ENCODE results near the gene MIF4GD. TPM values are rescaled to one million over a fixed set of nuclear protein-coding genes. Genes with fewer than 3 reads are reported as not detected.

The MIF4GD gene
- total RNA-seq, 1 experiment from 2014 or later = 20.8 TPM

- in situ Hi-C loops (cut with HindIII; ENCODE audit: low pct_unique_long_range_greater_than_20kb, low sequenced_read_pairs) = no loop called here
- no peak for DNase-seq (ENCODE audit: low read depth, low spot score)
Observed at GRCh38 chr17:75242461-75243042, 28.5 kb downstream of the MIF4GD start.

DNA sequence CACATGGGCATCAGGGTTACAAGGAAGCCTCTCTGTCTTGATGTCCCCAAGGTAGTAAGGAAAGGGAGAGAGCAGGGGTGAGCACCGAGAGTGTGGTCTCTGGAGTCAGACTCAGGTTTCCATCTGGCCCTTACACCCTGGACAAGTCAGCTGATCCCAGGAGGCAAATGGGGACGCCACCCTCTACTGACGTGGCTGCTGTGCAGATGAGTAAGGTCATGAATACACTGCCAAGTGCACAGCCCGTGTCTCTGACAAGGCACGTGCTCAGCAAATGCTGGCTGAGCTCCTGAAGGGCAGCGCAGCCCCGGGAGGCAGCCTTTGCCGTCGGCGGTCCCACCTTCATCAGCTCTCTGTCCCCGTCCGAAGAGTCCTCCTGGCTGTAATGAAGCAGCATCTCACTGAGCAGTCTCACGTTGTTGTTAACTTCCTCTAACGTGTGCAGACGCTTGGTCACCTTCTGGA, 29.0 kb downstream of the MIF4GD start:
- no peak for DNase-seq (ENCODE audit: low read depth, low spot score)
- in situ Hi-C loops (cut with HindIII; ENCODE audit: low pct_unique_long_range_greater_than_20kb, low sequenced_read_pairs) = no loop called here

GRCh38 chr17:75241502-75241901, 29.5 kb downstream of the MIF4GD start:
- no peak for DNase-seq (ENCODE audit: low read depth, low spot score)
- in situ Hi-C loops (cut with HindIII; ENCODE audit: low pct_unique_long_range_greater_than_20kb, low sequenced_read_pairs) = no loop called here

- DNase-seq (ENCODE audit: low read depth, low spot score) = no peak
- in situ Hi-C loops (cut with HindIII; ENCODE audit: low pct_unique_long_range_greater_than_20kb, low sequenced_read_pairs) = no loop called here
Observed at GRCh38 chr17:75241143-75241430, 29.9 kb downstream of the MIF4GD start.

DNA sequence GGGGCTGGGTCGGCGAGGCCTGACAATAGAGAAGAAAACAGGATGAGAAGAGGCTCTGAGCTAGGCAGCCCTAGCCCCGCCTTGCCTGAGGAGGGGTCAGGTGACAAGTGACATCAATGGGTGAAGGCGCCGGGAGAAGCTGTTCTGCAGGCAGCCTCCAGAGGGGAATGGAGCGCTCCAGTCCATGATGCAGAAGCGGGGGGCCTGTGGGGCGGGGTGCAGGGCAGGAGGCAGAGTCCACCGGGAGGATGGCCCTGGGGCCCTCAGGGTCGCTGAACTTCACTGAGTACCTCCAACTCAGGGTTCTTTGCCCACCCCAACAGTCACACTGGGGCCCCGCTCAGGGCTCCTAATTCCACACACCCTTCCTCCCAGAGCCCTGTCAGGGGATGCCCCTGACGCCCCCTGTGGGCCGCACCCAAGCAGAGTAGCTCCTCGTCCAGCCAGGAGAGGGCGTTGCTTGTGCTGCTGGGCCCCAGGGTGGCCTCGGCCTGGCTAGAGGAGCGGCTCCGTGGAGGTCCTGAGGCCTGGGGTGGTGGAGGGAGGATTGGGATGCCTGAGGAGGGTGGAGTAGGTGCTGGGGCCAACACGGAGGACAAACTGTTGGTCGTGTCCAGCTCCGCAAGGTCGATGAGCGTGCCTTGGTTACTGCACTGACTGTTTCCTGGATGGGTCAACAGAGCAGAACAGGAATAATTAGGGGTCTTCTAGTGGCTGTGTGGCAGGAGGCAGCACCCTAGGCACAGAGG, 30.5 kb downstream of the MIF4GD start:
- in situ Hi-C loops (cut with HindIII; ENCODE audit: low pct_unique_long_range_greater_than_20kb, low sequenced_read_pairs) = no loop called here

DNA sequence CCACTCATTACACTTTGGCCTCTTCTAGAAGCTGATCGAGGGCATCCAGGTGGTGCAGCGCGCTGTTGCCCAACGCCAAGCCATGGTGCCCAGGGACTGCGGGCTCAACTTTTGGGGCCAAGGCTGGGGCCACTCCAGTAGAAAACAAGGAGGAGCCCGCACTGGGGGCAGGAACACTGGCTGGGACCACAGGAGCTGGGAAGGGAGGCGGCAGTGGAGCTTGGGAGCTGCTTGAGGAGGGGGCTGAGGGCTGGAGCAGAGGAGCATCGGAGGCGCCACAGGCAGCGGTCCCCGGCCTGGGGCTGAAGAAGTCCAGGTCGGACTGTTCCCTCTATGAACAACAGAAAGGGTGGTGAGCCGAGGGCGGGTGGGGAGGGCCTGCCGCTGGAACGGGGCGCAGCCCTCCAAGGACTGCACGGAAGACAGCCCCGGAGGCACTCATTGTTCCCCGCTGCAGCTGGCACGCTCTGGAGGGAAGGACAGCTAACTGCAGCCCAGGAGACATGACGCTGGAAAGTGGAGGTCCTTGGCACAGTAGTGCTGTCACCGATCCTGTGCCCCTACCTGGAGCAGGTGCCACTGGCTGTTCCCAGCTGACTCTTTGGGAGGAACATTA, 31.1 kb downstream of the MIF4GD start:
- in situ Hi-C loops (cut with HindIII; ENCODE audit: low pct_unique_long_range_greater_than_20kb, low sequenced_read_pairs) = no loop called here
- no peak for DNase-seq (ENCODE audit: low read depth, low spot score)

More for the DNA sequence above, 30.5 kb downstream of the MIF4GD start:
- DNase-seq (ENCODE audit: low read depth, low spot score) = peak; percentile 81

DNA sequence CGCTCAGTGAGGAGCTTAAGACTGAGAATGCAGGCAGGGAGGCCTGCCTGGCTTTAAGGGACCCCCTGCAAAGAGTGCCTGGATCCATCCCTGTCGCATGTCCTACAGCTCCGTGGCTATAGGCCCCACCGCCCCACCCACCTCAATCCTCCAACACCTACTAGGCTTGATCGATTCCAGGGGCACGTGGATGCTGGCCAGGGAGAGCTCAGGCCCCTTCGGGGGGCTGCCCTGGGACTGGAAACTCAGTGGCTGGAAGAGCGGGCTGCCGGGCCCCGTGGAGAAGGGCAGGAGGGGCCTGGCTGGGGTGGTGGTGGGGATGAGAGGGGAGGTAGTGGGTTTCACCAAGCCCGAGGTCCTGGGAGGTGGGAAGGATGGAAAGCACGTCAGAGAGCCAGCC, 31.8 kb downstream of the MIF4GD start:
- no peak for DNase-seq (ENCODE audit: low read depth, low spot score)
- in situ Hi-C loops (cut with HindIII; ENCODE audit: low pct_unique_long_range_greater_than_20kb, low sequenced_read_pairs) = no loop called here

DNA sequence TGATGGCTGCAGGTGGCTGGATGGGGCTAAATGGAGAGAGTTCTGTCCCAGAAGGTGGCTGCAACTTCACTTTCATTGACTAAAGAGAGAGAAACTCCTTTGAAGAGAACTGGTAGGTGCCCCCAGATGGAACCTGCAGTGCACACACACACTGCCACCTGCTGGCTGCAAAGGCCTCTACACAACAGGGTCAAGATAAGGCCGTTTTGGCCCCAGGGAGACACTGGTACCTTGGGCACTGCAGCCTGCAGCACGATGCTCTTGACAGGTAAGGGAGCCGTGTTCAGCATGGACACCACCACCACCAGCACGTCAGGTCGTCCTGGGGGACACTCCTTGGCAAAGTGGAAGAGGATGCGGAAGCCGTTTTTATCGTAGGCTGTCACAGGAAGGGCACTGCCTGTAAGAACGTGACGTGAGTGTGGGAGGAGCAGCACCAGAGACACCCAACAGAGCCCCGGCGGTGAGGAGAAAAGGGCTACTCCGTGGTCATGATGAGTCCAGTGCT, 32.3 kb downstream of the MIF4GD start:
- in situ Hi-C loops (cut with HindIII; ENCODE audit: low pct_unique_long_range_greater_than_20kb, low sequenced_read_pairs) = no loop called here
- DNase-seq (ENCODE audit: low read depth, low spot score) = peak; percentile 87

DNA sequence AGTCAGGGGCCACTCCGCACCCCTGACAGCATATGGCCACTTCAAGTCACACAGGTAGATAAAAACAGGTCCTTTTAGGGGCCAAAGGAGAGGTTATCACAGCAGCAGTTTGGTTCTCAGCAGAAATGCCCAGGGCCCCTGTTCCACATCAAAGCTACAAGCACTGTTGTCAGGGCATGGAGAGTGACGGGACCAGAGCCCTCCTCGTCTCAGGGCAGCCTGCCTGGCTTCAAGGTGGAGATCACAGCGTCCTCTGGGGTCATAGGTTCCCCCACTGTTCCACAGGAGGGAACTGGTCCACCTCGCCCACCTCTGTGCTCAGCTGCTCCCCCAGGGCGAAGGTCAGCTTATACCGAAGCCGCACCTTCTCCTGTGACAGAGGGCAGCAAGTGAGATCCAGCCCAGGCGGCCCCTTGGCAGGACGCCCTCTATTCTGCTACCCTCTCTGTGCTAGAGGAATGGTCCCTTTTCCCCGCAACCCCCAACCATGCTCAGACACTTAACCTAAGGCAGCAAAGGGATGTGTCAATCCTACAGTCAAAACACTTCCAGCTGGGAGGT, 32.9 kb downstream of the MIF4GD start:
- DNase-seq (ENCODE audit: low read depth, low spot score) = no peak
- in situ Hi-C loops (cut with HindIII; ENCODE audit: low pct_unique_long_range_greater_than_20kb, low sequenced_read_pairs) = no loop called here

GRCh38 chr17:75237100-75238014, 33.7 kb downstream of the MIF4GD start:
- in situ Hi-C loops (cut with HindIII; ENCODE audit: low pct_unique_long_range_greater_than_20kb, low sequenced_read_pairs) = no loop called here
- no peak for DNase-seq (ENCODE audit: low read depth, low spot score)

- DNase-seq (ENCODE audit: low read depth, low spot score) = no peak
- in situ Hi-C loops (cut with HindIII; ENCODE audit: low pct_unique_long_range_greater_than_20kb, low sequenced_read_pairs) = no loop called here
Observed at GRCh38 chr17:75232786-75233185, 38.2 kb downstream of the MIF4GD start.

GRCh38 chr17:75231741-75232464, 39.1 kb downstream of the MIF4GD start:
- in situ Hi-C loops (cut with HindIII; ENCODE audit: low pct_unique_long_range_greater_than_20kb, low sequenced_read_pairs) = no loop called here
- DNase-seq (ENCODE audit: low read depth, low spot score) = no peak

GRCh38 chr17:75231071-75231470, 40.0 kb downstream of the MIF4GD start:
- in situ Hi-C loops (cut with HindIII; ENCODE audit: low pct_unique_long_range_greater_than_20kb, low sequenced_read_pairs) = no loop called here
- no peak for DNase-seq (ENCODE audit: low read depth, low spot score)

DNA sequence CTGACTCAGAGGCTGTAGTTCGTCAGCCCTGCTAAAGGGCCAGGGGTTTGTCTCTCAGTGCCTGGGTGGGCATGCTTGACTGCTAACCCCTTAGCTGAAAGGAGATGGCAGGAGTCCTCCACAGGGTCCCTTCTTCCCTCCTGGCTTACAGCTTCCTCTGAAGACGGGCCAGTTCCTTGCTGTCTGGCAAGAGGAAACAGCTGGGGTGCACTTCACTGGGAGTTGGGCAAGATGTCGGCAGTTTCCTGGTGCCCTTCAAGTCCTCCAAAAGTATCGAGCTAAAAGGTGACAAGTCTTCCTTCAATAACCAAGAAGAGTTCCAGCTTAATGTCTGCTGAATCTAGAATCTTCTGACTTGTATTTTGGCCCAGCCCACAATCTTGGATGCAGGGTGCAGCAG, 42.2 kb downstream of the MIF4GD start:
- DNase-seq (ENCODE audit: low read depth, low spot score) = no peak
- in situ Hi-C loops (cut with HindIII; ENCODE audit: low pct_unique_long_range_greater_than_20kb, low sequenced_read_pairs) = no loop called here

- in situ Hi-C loops (cut with HindIII; ENCODE audit: low pct_unique_long_range_greater_than_20kb, low sequenced_read_pairs) = no loop called here
- DNase-seq (ENCODE audit: low read depth, low spot score) = peak; percentile 50
Observed at GRCh38 chr17:75228305-75228704, 42.7 kb downstream of the MIF4GD start.

GRCh38 chr17:75227729-75228128, 43.3 kb downstream of the MIF4GD start:
- in situ Hi-C loops (cut with HindIII; ENCODE audit: low pct_unique_long_range_greater_than_20kb, low sequenced_read_pairs) = no loop called here
- DNase-seq (ENCODE audit: low read depth, low spot score) = no peak

GRCh38 chr17:75225016-75225415, 46.0 kb downstream of the MIF4GD start:
- no peak for DNase-seq (ENCODE audit: low read depth, low spot score)
- in situ Hi-C loops (cut with HindIII; ENCODE audit: low pct_unique_long_range_greater_than_20kb, low sequenced_read_pairs) = no loop called here
